ENCODE measurements around the gene ARL16. TPM values are rescaled to one million over a fixed set of nuclear protein-coding genes. Genes with fewer than 3 reads are reported as not detected.
"Not testable (repeated sequence)": the region's sequence is repeated elsewhere in the genome, so short reads cannot be mapped to it uniquely, and the experiment has no call there.

ARL16 gene
- total RNA-seq, 1 donor from 2014 or later, result 55.2 TPM

- not testable (repeated sequence) for H3K4me3 Mint-ChIP-seq (ENCODE audit: unreplicated experiment); H3K36me3 Mint-ChIP-seq (ENCODE audit: unreplicated experiment); H3K27me3 Mint-ChIP-seq (ENCODE audit: unreplicated experiment); H3K4me1 Mint-ChIP-seq (ENCODE audit: low read depth, unreplicated experiment); H3K27ac Mint-ChIP-seq (ENCODE audit: unreplicated experiment); H3K9me3 Mint-ChIP-seq (ENCODE audit: unreplicated experiment)
- peak; percentile 54 for DNase-seq
- TF ChIP-seq CTCF (IDR thresholded peaks at IDR 0.05; ENCODE audit: partially characterized antibody, unreplicated experiment), result peak; percentile 68
Observed at GRCh38 chr17:81675515-81676221, 7.9 kb downstream of the ARL16 start.

GRCh38 chr17:81673561-81674258 lies 9.9 kb downstream of the ARL16 start:
- Mint-ChIP-seq H3K27ac (ENCODE audit: unreplicated experiment) (no peak overlapping the region), H3K36me3 (ENCODE audit: unreplicated experiment) (no peaks in the 10 kb centered on the region)
- DNase-seq, result no peak

GRCh38 chr17:81672954-81673353 lies 10.6 kb downstream of the ARL16 start:
- Mint-ChIP-seq H3K4me1 (ENCODE audit: low read depth, unreplicated experiment) (peaks cover 3% of the 10 kb centered on the region), H3K27me3 (ENCODE audit: unreplicated experiment) (peaks cover 2% of the 10 kb centered on the region), H3K36me3 (ENCODE audit: unreplicated experiment) (no peaks in the 10 kb centered on the region), H3K9me3 (ENCODE audit: unreplicated experiment) (no peaks in the 10 kb centered on the region), H3K4me3 (ENCODE audit: unreplicated experiment) (no peak overlapping the region), H3K27ac (ENCODE audit: unreplicated experiment) (no peak overlapping the region)
- DNase-seq, result no peak
- no peak for TF ChIP-seq CTCF (IDR thresholded peaks at IDR 0.05; ENCODE audit: partially characterized antibody, unreplicated experiment)

More at GRCh38 chr17:81673561-81674258, 9.9 kb downstream of the ARL16 start:
- Mint-ChIP-seq H3K4me3 (ENCODE audit: unreplicated experiment) (no peak overlapping the region), H3K9me3 (ENCODE audit: unreplicated experiment) (no peaks in the 10 kb centered on the region), H3K27me3 (ENCODE audit: unreplicated experiment) (peaks cover 2% of the 10 kb centered on the region), H3K4me1 (ENCODE audit: low read depth, unreplicated experiment) (peaks cover 2% of the 10 kb centered on the region)
- no peak for TF ChIP-seq CTCF (IDR thresholded peaks at IDR 0.05; ENCODE audit: partially characterized antibody, unreplicated experiment)

GRCh38 chr17:81672504-81672903 lies 11.1 kb downstream of the ARL16 start:
- no peaks in the 10 kb centered on the region for H3K27me3 Mint-ChIP-seq (ENCODE audit: unreplicated experiment)
- no peak for DNase-seq
- H3K9me3 Mint-ChIP-seq (ENCODE audit: unreplicated experiment), result no peaks in the 10 kb centered on the region
- H3K36me3 Mint-ChIP-seq (ENCODE audit: unreplicated experiment), result no peaks in the 10 kb centered on the region
- H3K27ac Mint-ChIP-seq (ENCODE audit: unreplicated experiment), result no peak overlapping the region
- no peak for TF ChIP-seq CTCF (IDR thresholded peaks at IDR 0.05; ENCODE audit: partially characterized antibody, unreplicated experiment)
- peaks cover 6% of the 10 kb centered on the region for H3K4me1 Mint-ChIP-seq (ENCODE audit: low read depth, unreplicated experiment)
- H3K4me3 Mint-ChIP-seq (ENCODE audit: unreplicated experiment), result no peak overlapping the region

- peak; percentile 39 for DNase-seq
- Mint-ChIP-seq H3K9me3 (ENCODE audit: unreplicated experiment) (peaks cover 1% of the 10 kb centered on the region), H3K4me3 (ENCODE audit: unreplicated experiment) (peak overlapping the region; percentile 95), H3K4me1 (ENCODE audit: low read depth, unreplicated experiment) (peaks cover 18% of the 10 kb centered on the region), H3K27me3 (ENCODE audit: unreplicated experiment) (peaks cover 2% of the 10 kb centered on the region), H3K36me3 (ENCODE audit: unreplicated experiment) (no peaks in the 10 kb centered on the region), H3K27ac (ENCODE audit: unreplicated experiment) (peak overlapping the region; percentile 62)
- TF ChIP-seq CTCF (IDR thresholded peaks at IDR 0.05; ENCODE audit: partially characterized antibody, unreplicated experiment), result no peak
Observed at GRCh38 chr17:81667754-81668153, 15.8 kb downstream of the ARL16 start.

Measured in glutamatergic neuron (in vitro differentiated cells).